ENCODE measurements around the gene MAB21L3.

The MAB21L3 gene

GRCh38 chr1:116112388-116113140, 1.4 kb downstream of the MAB21L3 start:
- no peak for DNase-seq

- no peak for DNase-seq
Observed at GRCh38 chr1:116113615-116114014, 2.4 kb downstream of the MAB21L3 start.

GRCh38 chr1:116115476-116116439, 4.6 kb downstream of the MAB21L3 start:
- DNase-seq, result no peak

- DNase-seq, result peak in 1 of 3 experiments; percentile 14
Observed at GRCh38 chr1:116118471-116118870, 7.3 kb downstream of the MAB21L3 start.

- no peak for DNase-seq
Observed at GRCh38 chr1:116119876-116120275, 8.7 kb downstream of the MAB21L3 start.

- DNase-seq, result no peak
Observed at GRCh38 chr1:116122955-116123757, 12.0 kb downstream of the MAB21L3 start.

GRCh38 chr1:116123837-116124533, 12.8 kb downstream of the MAB21L3 start:
- DNase-seq, result no peak

GRCh38 chr1:116125758-116126157, 14.6 kb downstream of the MAB21L3 start:
- no peak for DNase-seq

- DNase-seq, result no peak
Observed at GRCh38 chr1:116126281-116126680, 15.1 kb downstream of the MAB21L3 start.

GRCh38 chr1:116127123-116127847, 16.1 kb downstream of the MAB21L3 start:
- no peak for DNase-seq

- DNase-seq, result no peak
Observed at GRCh38 chr1:116127848-116128540, 16.8 kb downstream of the MAB21L3 start.

GRCh38 chr1:116128664-116129063, 17.5 kb downstream of the MAB21L3 start:
- no peak for DNase-seq

GRCh38 chr1:116129537-116129936, 18.3 kb downstream of the MAB21L3 start:
- no peak for DNase-seq

- DNase-seq, result peak in 2 of 3 experiments; percentile 32 to 93
Observed at GRCh38 chr1:116130356-116130755, 19.2 kb downstream of the MAB21L3 start.

- DNase-seq, result no peak
Observed at GRCh38 chr1:116131170-116131569, 20.0 kb downstream of the MAB21L3 start.

- no peak for DNase-seq
Observed at GRCh38 chr1:116131866-116132605, 20.8 kb downstream of the MAB21L3 start.

- peak in 1 of 3 experiments; percentile 15 for DNase-seq
Observed at GRCh38 chr1:116133696-116134475, 22.7 kb downstream of the MAB21L3 start.

GRCh38 chr1:116134476-116134773, 23.2 kb downstream of the MAB21L3 start:
- no peak for DNase-seq

GRCh38 chr1:116138277-116138792, 27.1 kb downstream of the MAB21L3 start:
- no peak for DNase-seq
